Mesenchymal stem cell (in vitro differentiated cells and primary cell): ENCODE results near the gene EVL.

Experiments used
- DNase-seq: peaks from one replicate; pipeline ENCODE4 v3.0.0-alpha.2; 2013
- H2AFZ ChIP-seq: one replicate; pipeline ENCODE4 v1.6.1; 2013; ENCODE audit warnings: low read depth, mild to moderate bottlenecking, control low read depth, inconsistent platforms, low read length, moderate library complexity
- H2AK5ac ChIP-seq: 2 replicates; pipeline ENCODE4 v1.6.1; 2013; ENCODE audit warnings: low read length, moderate library complexity, mild to moderate bottlenecking, inconsistent platforms; ENCODE audit not compliant: severe bottlenecking
- H2BK120ac ChIP-seq: one replicate; pipeline ENCODE4 v1.6.1; 2013; ENCODE audit warnings: low read depth, mild to moderate bottlenecking, inconsistent platforms, low read length, moderate library complexity
- H2BK12ac ChIP-seq, 2 experiments: one replicate each; pipeline ENCODE4 v1.6.1; 2013; ENCODE audit warnings: inconsistent platforms in 2 of 2, low read length in 2 of 2, mild to moderate bottlenecking in 2 of 2, moderate library complexity in 2 of 2, control low read depth in 1 of 2
- H2BK15ac ChIP-seq: one replicate; pipeline ENCODE4 v1.6.1; 2013; ENCODE audit warnings: mild to moderate bottlenecking, low read depth, inconsistent platforms; ENCODE audit not compliant: poor library complexity, severe bottlenecking
- H2BK5ac ChIP-seq: 2 replicates; pipeline ENCODE4 v1.6.1; 2013; ENCODE audit warnings: low read depth, mild to moderate bottlenecking, low read length, control low read depth, inconsistent platforms; ENCODE audit not compliant: poor library complexity, severe bottlenecking
- H3K14ac ChIP-seq, 2 experiments: one replicate each; pipeline ENCODE4 v1.6.1; 2013; ENCODE audit warnings: inconsistent platforms in 2 of 2, low read length in 2 of 2, control low read depth in 1 of 2, mild to moderate bottlenecking in 1 of 2, moderate library complexity in 1 of 2
- H3K18ac ChIP-seq, 2 experiments: one replicate each; pipeline ENCODE4 v1.6.1; 2013; ENCODE audit warnings: inconsistent platforms in 2 of 2, low read length in 2 of 2, control low read depth in 1 of 2, low read depth in 1 of 2, mild to moderate bottlenecking in 1 of 2
- H3K23ac ChIP-seq, 2 experiments: one replicate each; pipeline ENCODE4 v1.6.1; 2013; ENCODE audit warnings: inconsistent platforms in 2 of 2, low read length in 2 of 2, mild to moderate bottlenecking in 2 of 2, moderate library complexity in 2 of 2, control low read depth in 1 of 2
- H3K27ac ChIP-seq: 2 replicates; pipeline ENCODE4 v1.5.1; 2013; ENCODE audit warnings: mild to moderate bottlenecking, moderate library complexity, low read length, control low read depth, inconsistent platforms; ENCODE audit not compliant: poor library complexity, severe bottlenecking
- H3K27me3 ChIP-seq, 2 experiments: 2 replicates each; pipeline versions ENCODE4 v1.6.1 to v1.7.0; 2013; ENCODE audit warnings: low read length in 2 of 2, mild to moderate bottlenecking in 2 of 2, moderate library complexity in 2 of 2, control low read depth in 1 of 2, inconsistent platforms in 1 of 2; ENCODE audit not compliant: control insufficient read depth in 1 of 2, insufficient read depth in 1 of 2
- H3K36me3 ChIP-seq, 2 experiments: 2 replicates each; pipeline versions ENCODE4 v1.6.1 to v1.7.0; 2013; ENCODE audit warnings: low read length in 2 of 2, control low read depth in 1 of 2, inconsistent platforms in 1 of 2, low read depth in 1 of 2, mild to moderate bottlenecking in 1 of 2; ENCODE audit not compliant: insufficient read depth in 2 of 2, control insufficient read depth in 1 of 2
- H3K4ac ChIP-seq, 2 experiments: one replicate each; pipeline ENCODE4 v1.6.1; 2013; ENCODE audit warnings: inconsistent platforms in 2 of 2, low read length in 2 of 2, mild to moderate bottlenecking in 2 of 2, moderate library complexity in 2 of 2, control low read depth in 1 of 2, low read depth in 1 of 2
- H3K4me1 ChIP-seq: 2 replicates; pipeline ENCODE4 v1.6.1; 2013; ENCODE audit warnings: low read depth, low read length, control low read depth; ENCODE audit not compliant: control insufficient read depth, insufficient read depth
- H3K4me2 ChIP-seq: 2 replicates; pipeline ENCODE4 v1.6.1; 2013; ENCODE audit warnings: low read length, mild to moderate bottlenecking, inconsistent platforms; ENCODE audit not compliant: poor library complexity, severe bottlenecking
- H3K4me3 ChIP-seq, 2 experiments: 2 replicates each; pipeline versions ENCODE4 v1.5.1 to v1.7.0; 2013; ENCODE audit warnings: low read length in 2 of 2, mild to moderate bottlenecking in 2 of 2, control low read depth in 1 of 2, low read depth in 1 of 2; ENCODE audit not compliant: insufficient read depth in 1 of 2
- H3K79me1 ChIP-seq: replicated peaks from 2 replicates; pipeline ENCODE4 v1.6.1; 2013; ENCODE audit warnings: mild to moderate bottlenecking, control low read depth, low read length, inconsistent platforms; ENCODE audit not compliant: poor library complexity, severe bottlenecking
- H3K9ac ChIP-seq: 2 replicates; pipeline ENCODE4 v1.7.0; 2013; ENCODE audit warnings: mild to moderate bottlenecking, low read length, moderate library complexity
- H3K9me3 ChIP-seq: 2 replicates; pipeline ENCODE4 v1.7.0; 2013; ENCODE audit warnings: mild to moderate bottlenecking, low read length; ENCODE audit not compliant: control insufficient read depth
- H4K8ac ChIP-seq: one replicate; pipeline ENCODE4 v1.6.1; 2013; ENCODE audit warnings: inconsistent platforms, mild to moderate bottlenecking, low read length, moderate library complexity
- H4K91ac ChIP-seq: one replicate; pipeline ENCODE4 v1.6.1; 2013; ENCODE audit warnings: mild to moderate bottlenecking, low read length, inconsistent platforms
- WGBS: methylation state at CpG from one replicate; pipeline ENCODE4 v1.1.7; 2013; ENCODE audit warnings: mixed read lengths; 5-methylcytosine and 5-hydroxymethylcytosine counted together

EVL gene

GRCh38 chr14:100117026-100117425 is 51.8 kb downstream of the EVL start:
- Histone ChIP-seq H3K4me2 (no peak overlapping the region), H3K4ac (no peak overlapping the region), H3K27me3 (no peaks in the 10 kb centered on the region), H4K8ac (no peak overlapping the region), H2BK12ac (no peak overlapping the region), H3K23ac (no peak overlapping the region), H3K4me1 (peaks cover 6% of the 10 kb centered on the region), H3K9me3 (no peaks in the 10 kb centered on the region), H2AFZ (no peak overlapping the region), H3K4me3 (no peak overlapping the region), H3K14ac (no peak overlapping the region), H2BK15ac (no peak overlapping the region), H3K9ac (no peak overlapping the region), H3K18ac (no peak overlapping the region), H2BK120ac (no peak overlapping the region), H3K79me1 (peaks cover 4% of the 10 kb centered on the region), H2AK5ac (no peak overlapping the region), H3K27ac (no peak overlapping the region), H3K36me3 (peaks cover 0 to 19% of the 10 kb centered on the region in 2 experiments), H4K91ac (no peak overlapping the region), H2BK5ac (no peak overlapping the region)
- 92% methylated on average over 6 of the region's 10 CpGs for WGBS
- no peak for DNase-seq

- H3K23ac ChIP-seq: no peak overlapping the region
- H3K4me2 ChIP-seq: no peak overlapping the region
- no peaks in the 10 kb centered on the region for H3K27me3 ChIP-seq
- no peak overlapping the region for H3K14ac ChIP-seq
- no peak overlapping the region for H2BK15ac ChIP-seq
- H3K4me3 ChIP-seq: no peak overlapping the region
- H3K18ac ChIP-seq: no peak overlapping the region
- no peak overlapping the region for H2BK5ac ChIP-seq
- no peak for DNase-seq
- no peak overlapping the region for H4K91ac ChIP-seq
- no peak overlapping the region for H2BK12ac ChIP-seq
- H2BK120ac ChIP-seq: no peak overlapping the region
- H4K8ac ChIP-seq: no peak overlapping the region
- WGBS: 95% methylated on average over 12 of the region's 14 CpGs
- H3K27ac ChIP-seq: no peak overlapping the region
- H3K36me3 ChIP-seq: peaks cover 0 to 19% of the 10 kb centered on the region in 2 experiments
- peaks cover 4% of the 10 kb centered on the region for H3K79me1 ChIP-seq
- no peak overlapping the region for H2AK5ac ChIP-seq
- peaks cover 6% of the 10 kb centered on the region for H3K4me1 ChIP-seq
- no peaks in the 10 kb centered on the region for H3K9me3 ChIP-seq
- no peak overlapping the region for H3K4ac ChIP-seq
- no peak overlapping the region for H3K9ac ChIP-seq
- H2AFZ ChIP-seq: no peak overlapping the region
Measured at GRCh38 chr14:100117633-100118395, 52.6 kb downstream of the EVL start.

DNA sequence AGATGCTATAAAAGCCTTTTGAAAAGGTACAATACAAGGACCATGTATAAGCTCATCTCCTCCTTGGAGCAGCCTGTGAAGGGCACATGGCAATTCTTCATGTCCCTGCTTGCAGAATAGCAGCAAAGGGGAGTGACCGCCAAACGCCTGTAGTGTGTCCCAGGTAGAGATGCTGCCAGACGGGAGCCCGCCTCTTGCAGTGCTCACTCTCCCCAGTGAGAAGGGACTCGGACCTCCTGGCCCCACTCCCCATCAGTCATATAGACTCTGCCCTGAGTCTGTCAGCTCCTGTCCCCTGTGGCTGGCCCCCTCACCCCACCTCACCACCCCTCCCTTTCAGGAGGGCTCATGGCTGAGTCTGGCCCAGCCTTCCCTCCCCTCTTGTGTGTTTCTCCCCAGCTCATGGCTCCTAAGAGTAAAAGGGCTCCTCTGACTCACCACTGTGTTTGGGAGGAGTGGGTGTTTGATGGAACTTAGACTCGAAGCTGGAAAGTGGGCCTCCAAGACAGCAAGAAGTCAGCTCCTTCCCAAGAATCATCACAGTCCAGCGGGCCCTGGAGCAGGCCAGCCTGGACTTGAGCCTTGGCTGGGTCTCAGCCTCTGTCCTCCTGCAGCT is 53.3 kb downstream of the EVL start:
- no peak overlapping the region for H2BK15ac ChIP-seq
- H3K4me3 ChIP-seq: no peak overlapping the region
- DNase-seq: no peak
- no peak overlapping the region for H2AFZ ChIP-seq
- H3K9ac ChIP-seq: no peak overlapping the region
- no peak overlapping the region for H2AK5ac ChIP-seq
- H3K4ac ChIP-seq: no peak overlapping the region
- no peak overlapping the region for H3K23ac ChIP-seq
- H4K91ac ChIP-seq: no peak overlapping the region
- no peaks in the 10 kb centered on the region for H3K27me3 ChIP-seq
- H2BK5ac ChIP-seq: no peak overlapping the region
- 88% methylated on average over 7 of the region's 7 CpGs for WGBS
- no peak overlapping the region for H2BK12ac ChIP-seq
- no peak overlapping the region for H3K27ac ChIP-seq
- no peak overlapping the region for H3K14ac ChIP-seq
- no peak overlapping the region for H4K8ac ChIP-seq
- peaks cover 6% of the 10 kb centered on the region for H3K4me1 ChIP-seq
- H2BK120ac ChIP-seq: no peak overlapping the region
- no peaks in the 10 kb centered on the region for H3K9me3 ChIP-seq
- peaks cover 2 to 21% of the 10 kb centered on the region in 2 experiments for H3K36me3 ChIP-seq
- H3K18ac ChIP-seq: no peak overlapping the region
- no peak overlapping the region for H3K4me2 ChIP-seq
- peaks cover 4% of the 10 kb centered on the region for H3K79me1 ChIP-seq

DNA sequence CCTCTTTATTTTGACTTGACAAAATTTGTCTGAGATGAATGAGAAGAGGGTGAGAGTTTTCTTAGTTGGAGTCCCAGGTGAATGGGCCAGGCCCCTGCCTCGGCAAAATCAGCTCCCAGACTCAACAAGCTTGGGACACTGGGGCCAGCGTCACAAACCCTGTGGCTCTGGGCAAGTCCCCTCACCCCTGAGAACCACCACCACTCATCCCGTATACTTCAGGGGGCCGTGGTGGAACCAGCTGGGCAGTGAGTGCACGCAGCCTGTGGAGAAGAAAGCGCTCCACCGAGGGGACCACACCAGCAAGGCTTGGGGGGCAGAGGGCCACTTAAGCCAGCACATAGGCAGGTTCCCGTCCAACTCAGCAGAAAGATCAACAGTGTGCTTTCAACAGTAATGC is 54.0 kb downstream of the EVL start:
- H2BK5ac ChIP-seq: no peak overlapping the region
- H3K9ac ChIP-seq: no peak overlapping the region
- no peak overlapping the region for H2BK12ac ChIP-seq
- no peak overlapping the region for H3K4me2 ChIP-seq
- no peak overlapping the region for H4K8ac ChIP-seq
- DNase-seq: no peak
- no peak overlapping the region for H3K4ac ChIP-seq
- H3K27ac ChIP-seq: no peak overlapping the region
- peaks cover 4% of the 10 kb centered on the region for H3K79me1 ChIP-seq
- peaks cover 6% of the 10 kb centered on the region for H3K4me1 ChIP-seq
- peaks cover 8 to 27% of the 10 kb centered on the region in 2 experiments for H3K36me3 ChIP-seq
- H2AK5ac ChIP-seq: no peak overlapping the region
- WGBS: 91% methylated on average over 8 of the region's 8 CpGs
- no peaks in the 10 kb centered on the region for H3K9me3 ChIP-seq
- no peak overlapping the region for H4K91ac ChIP-seq
- H3K18ac ChIP-seq: no peak overlapping the region
- no peak overlapping the region for H3K23ac ChIP-seq
- H3K14ac ChIP-seq: no peak overlapping the region
- H3K27me3 ChIP-seq: no peaks in the 10 kb centered on the region
- H3K4me3 ChIP-seq: no peak overlapping the region
- no peak overlapping the region for H2BK120ac ChIP-seq
- H2BK15ac ChIP-seq: no peak overlapping the region
- no peak overlapping the region for H2AFZ ChIP-seq
